Naive thymus-derived CD8-positive, alpha-beta T cell (primary cell): ENCODE results near the gene PLP2. TPM values are rescaled to one million over a fixed set of nuclear protein-coding genes. Genes with fewer than 3 reads are reported as not detected.
A peak's percentile ranks its signal among the peaks of the same experiment; 100 is the strongest.

Experiments
- ATAC-seq, 2 donors: fragments of 150-1000 bp; cut with Tn5 transposase in 1 of 2; sonication (Bioruptor Pico), chemical (Tn5 transposase) in 1 of 2; 1 replicate in 1 of 2; 2 replicates in 1 of 2; pipeline ENCODE4 v1.10.0; 2021; ENCODE audit warnings: mild to moderate bottlenecking in 2 of 2, moderate library complexity in 2 of 2
- POLR2A ChIA-PET: fragments of 350-600 bp; sonication (Branson Sonifier 250); formaldehyde crosslinking; loops from one replicate; lab custom pipeline; 2021; ENCODE audit warnings: antibody characterized with exemption; lab: Charles Lee
- DNase-seq, 10 donors: peaks; one replicate each; pipeline versions ENCODE4 v3.0.0 to v3.0.0-alpha.2; 2020 to 2022
- H3K27ac Mint-ChIP-seq, 10 donors: one replicate each; pipeline ENCODE4 v1.8.0; 2020 to 2022; ENCODE audit warnings: mild to moderate bottlenecking in 10 of 10, mixed read lengths in 10 of 10, moderate library complexity in 4 of 10, inconsistent platforms in 1 of 10
- H3K27me3 Mint-ChIP-seq, 5 donors: one replicate each; pipeline ENCODE4 v1.8.0; 2021 to 2022; ENCODE audit warnings: mixed read lengths in 5 of 5
- H3K36me3 Mint-ChIP-seq, 3 donors: one replicate each; pipeline ENCODE4 v1.8.0; 2020 to 2022; ENCODE audit warnings: mixed read lengths in 3 of 3, mild to moderate bottlenecking in 2 of 3, inconsistent platforms in 1 of 3
- H3K4me1 Mint-ChIP-seq, 4 donors: one replicate each; pipeline ENCODE4 v1.8.0; 2021 to 2022; ENCODE audit warnings: mixed read lengths in 4 of 4
- H3K4me3 Mint-ChIP-seq, 10 donors: one replicate each; pipeline ENCODE4 v1.8.0; 2020 to 2022; ENCODE audit warnings: mild to moderate bottlenecking in 10 of 10, mixed read lengths in 10 of 10, moderate library complexity in 6 of 10, inconsistent platforms in 1 of 10
- H3K9me3 Mint-ChIP-seq, 9 donors: one replicate each; pipeline ENCODE4 v1.8.0; 2020 to 2022; ENCODE audit warnings: mixed read lengths in 9 of 9, mild to moderate bottlenecking in 3 of 9, inconsistent platforms in 1 of 9, moderate library complexity in 1 of 9
- polyA plus RNA-seq, 3 donors: library from polyadenylated mRNA; unstranded; fragments of 300-500 nt; fragmentation: Illumina TruSeq; gene quantifications; one replicate each; pipeline ENCODE4 v1.2.3, GENCODE V29; 2021
- total RNA-seq, 8 experiments: library from RNA in 2 of 8; stranded (reverse) in 2 of 8; gene quantifications; one replicate each; pipeline ENCODE4 v1.2.3 and lab custom pipeline; 2021 to 2026

Gene PLP2
- total and polyA plus RNA-seq, 5 experiments from 2014 or later, result 6.4 to 141 (median 117) TPM

- Mint-ChIP-seq H3K4me3 (peak overlapping the region in 9 of 10 donors; percentile 1 to 58 (median 37)), H3K9me3 (no peaks in the 10 kb centered on the region), H3K4me1 (peaks cover 16 to 41% (median 39%) of the 10 kb centered on the region in 4 donors), H3K27me3 (no peaks in the 10 kb centered on the region), H3K36me3 (no peaks in the 10 kb centered on the region), H3K27ac (peak overlapping the region in 6 of 10 donors; percentile 14 to 71 (median 54))
- POLR2A ChIA-PET, result interaction anchor here (0.7 to 1.7 kb wide), 2 partner anchors 88 to 114 kb away, joined by 3 read pairs; no protein-coding TSS in a partner anchor
- no peak for DNase-seq
- ATAC-seq, result no peak
These were observed 17.9 kb downstream of the PLP2 start for GRCh38 chrX:49189606-49190005.

- peak overlapping the region; percentile 76 to 98 (median 93) for H3K27ac Mint-ChIP-seq
These were observed 19.3 kb downstream of the PLP2 start for GRCh38 chrX:49190821-49191573.

GRCh38 chrX:49191574-49192011 lies 19.9 kb downstream of the PLP2 start:
- Mint-ChIP-seq H3K4me1 (peaks cover 12 to 33% (median 28%) of the 10 kb centered on the region in 4 donors), H3K27me3 (no peaks in the 10 kb centered on the region), H3K27ac (peak overlapping the region in 9 of 10 donors; percentile 76 to 98 (median 93)), H3K9me3 (no peaks in the 10 kb centered on the region), H3K36me3 (peaks cover 0 to 6% (median 0%) of the 10 kb centered on the region in 3 donors), H3K4me3 (peak overlapping the region; percentile 81 to 95 (median 92))
- ATAC-seq (peak; percentile 13 to 29), DNase-seq (peak in 3 of 10 donors; percentile 8 to 35 (median 22))
- POLR2A ChIA-PET, result interaction anchor here (1.3 to 2.9 kb wide), 4 partner anchors 25 to 234 kb away, joined by 5 to 17 read pairs (median 6); partner anchors contain the start of genes GRIPAP1, OTUD5 and PPP1R3F

More at GRCh38 chrX:49190821-49191573, 19.3 kb downstream of the PLP2 start:
- ATAC-seq (peak; percentile 87 to 88), DNase-seq (peak; percentile 56 to 95 (median 84))
- peaks cover 14 to 35% (median 30%) of the 10 kb centered on the region in 4 donors for H3K4me1 Mint-ChIP-seq
- H3K27me3 Mint-ChIP-seq, result no peaks in the 10 kb centered on the region
- H3K36me3 Mint-ChIP-seq, result peaks cover 0 to 6% (median 0%) of the 10 kb centered on the region in 3 donors
- no peaks in the 10 kb centered on the region for H3K9me3 Mint-ChIP-seq
- POLR2A ChIA-PET, result interaction anchor here (0.7 to 2.9 kb wide), 8 partner anchors 9 to 293 kb away, joined by 3 to 17 read pairs (median 4); partner anchors contain the start of genes GRIPAP1, OTUD5, PPP1R3F and PQBP1
- H3K4me3 Mint-ChIP-seq, result peak overlapping the region; percentile 81 to 95 (median 92)

- DNase-seq (no peak), ATAC-seq (no peak)
- Mint-ChIP-seq H3K27ac (peak overlapping the region in 3 of 10 donors; percentile 14 to 49 (median 36)), H3K27me3 (no peaks in the 10 kb centered on the region), H3K9me3 (no peaks in the 10 kb centered on the region), H3K36me3 (peaks cover 0 to 6% (median 0%) of the 10 kb centered on the region in 3 donors), H3K4me3 (peak overlapping the region in 9 of 10 donors; percentile 14 to 66 (median 50)), H3K4me1 (peaks cover 12 to 33% (median 26%) of the 10 kb centered on the region in 4 donors)
- POLR2A ChIA-PET, result interaction anchor here (2.9 kb wide), 1 partner anchor 76 kb away, joined by 17 read pairs; the partner anchor contains the start of gene PPP1R3F
These were observed 21.1 kb downstream of the PLP2 start for GRCh38 chrX:49192722-49193328.

GRCh38 chrX:49193542-49193964 lies 21.9 kb downstream of the PLP2 start:
- no peak for DNase-seq
- peak overlapping the region in 2 of 10 donors; percentile 27 to 28 for H3K4me3 Mint-ChIP-seq
- peaks cover 0 to 6% (median 0%) of the 10 kb centered on the region in 3 donors for H3K36me3 Mint-ChIP-seq
- H3K27me3 Mint-ChIP-seq, result no peaks in the 10 kb centered on the region
- peak overlapping the region in 5 of 10 donors; percentile 8 to 73 (median 64) for H3K27ac Mint-ChIP-seq
- ATAC-seq, result no peak
- no peaks in the 10 kb centered on the region for H3K9me3 Mint-ChIP-seq
- peaks cover 17 to 39% (median 32%) of the 10 kb centered on the region in 4 donors for H3K4me1 Mint-ChIP-seq
- POLR2A ChIA-PET, result no interaction called here

- POLR2A ChIA-PET, result no interaction called here
- Mint-ChIP-seq H3K27ac (no peak overlapping the region), H3K36me3 (peaks cover 0 to 6% (median 0%) of the 10 kb centered on the region in 3 donors), H3K4me3 (peak overlapping the region in 2 of 10 donors; percentile 12 to 20), H3K4me1 (peaks cover 14 to 30% (median 22%) of the 10 kb centered on the region in 4 donors), H3K9me3 (no peaks in the 10 kb centered on the region), H3K27me3 (no peaks in the 10 kb centered on the region)
- no peak for DNase-seq
- no peak for ATAC-seq
These were observed 25.9 kb downstream of the PLP2 start for GRCh38 chrX:49197543-49198087.

- Mint-ChIP-seq H3K27ac (no peak overlapping the region), H3K36me3 (peaks cover 0 to 6% (median 0%) of the 10 kb centered on the region in 3 donors), H3K27me3 (no peaks in the 10 kb centered on the region), H3K4me1 (peaks cover 10 to 20% (median 13%) of the 10 kb centered on the region in 4 donors), H3K4me3 (peak overlapping the region in 6 of 10 donors; percentile 1 to 59 (median 42)), H3K9me3 (no peaks in the 10 kb centered on the region)
- no peak for ATAC-seq
- DNase-seq, result no peak
- POLR2A ChIA-PET, result interaction anchor here (0.5 kb wide), 1 partner anchor 30 kb away, joined by 3 read pairs; no protein-coding TSS in a partner anchor
These were observed 27.0 kb downstream of the PLP2 start for GRCh38 chrX:49198540-49199314.

GRCh38 chrX:49199315-49199595 lies 27.6 kb downstream of the PLP2 start:
- Mint-ChIP-seq H3K27ac (no peak overlapping the region), H3K9me3 (no peaks in the 10 kb centered on the region), H3K4me1 (peaks cover 8 to 17% (median 11%) of the 10 kb centered on the region in 4 donors), H3K4me3 (peak overlapping the region in 2 of 10 donors; percentile 56 to 59), H3K27me3 (no peaks in the 10 kb centered on the region), H3K36me3 (peaks cover 0 to 6% (median 0%) of the 10 kb centered on the region in 3 donors)
- DNase-seq (no peak), ATAC-seq (no peak)
- POLR2A ChIA-PET, result no interaction called here

- peaks cover 0 to 2% (median 0%) of the 10 kb centered on the region in 3 donors for H3K36me3 Mint-ChIP-seq
- H3K27ac Mint-ChIP-seq, result peak within 1 kb of the TSS; percentile 28 to 88 (median 60)
- DNase-seq (peak; percentile 78 to 93 (median 88)), ATAC-seq (peak; percentile 97 to 98)
- H3K9me3 Mint-ChIP-seq, result no peaks in the 10 kb centered on the region
- POLR2A ChIA-PET, result interaction anchor here (1.5 kb wide), 1 partner anchor 10 kb away, joined by 5 read pairs; no protein-coding TSS in a partner anchor
- H3K27me3 Mint-ChIP-seq, result no peaks in the 10 kb centered on the region
- peaks cover 8 to 17% (median 11%) of the 10 kb centered on the region in 4 donors for H3K4me1 Mint-ChIP-seq
- peak within 1 kb of the TSS; percentile 56 to 78 (median 72) for H3K4me3 Mint-ChIP-seq
These were observed 28.4 kb downstream of the PLP2 start, which contains the start of gene SYP for GRCh38 chrX:49199906-49200771. Gene SYP (minus strand): TSS chrX:49200193. CDS start chrX:49200186, 7 bp downstream.

GRCh38 chrX:49202022-49202421 lies 30.3 kb downstream of the PLP2 start:
- Mint-ChIP-seq H3K36me3 (no peaks in the 10 kb centered on the region), H3K9me3 (no peaks in the 10 kb centered on the region), H3K4me1 (peaks cover 5 to 17% (median 11%) of the 10 kb centered on the region in 4 donors), H3K4me3 (no peak overlapping the region), H3K27me3 (no peaks in the 10 kb centered on the region), H3K27ac (no peak overlapping the region)
- no peak for ATAC-seq
- no peak for DNase-seq
- POLR2A ChIA-PET, result interaction anchor here (0.6 to 0.7 kb wide), 2 partner anchors 22 to 59 kb away, joined by 3 to 5 read pairs; no protein-coding TSS in a partner anchor

- ATAC-seq (no peak), DNase-seq (no peak)
- H3K9me3 Mint-ChIP-seq, result no peaks in the 10 kb centered on the region
- POLR2A ChIA-PET, result no interaction called here
- H3K27me3 Mint-ChIP-seq, result no peaks in the 10 kb centered on the region
- H3K36me3 Mint-ChIP-seq, result no peaks in the 10 kb centered on the region
- H3K4me3 Mint-ChIP-seq, result no peak overlapping the region
- peaks cover 0 to 8% (median 5%) of the 10 kb centered on the region in 4 donors for H3K4me1 Mint-ChIP-seq
- H3K27ac Mint-ChIP-seq, result peak overlapping the region in 1 of 10 donors; percentile 75
These were observed 31.8 kb downstream of the PLP2 start for GRCh38 chrX:49203536-49203935.
